Measurements from ENCODE around the gene GCNT2.

The GCNT2 gene

DNA sequence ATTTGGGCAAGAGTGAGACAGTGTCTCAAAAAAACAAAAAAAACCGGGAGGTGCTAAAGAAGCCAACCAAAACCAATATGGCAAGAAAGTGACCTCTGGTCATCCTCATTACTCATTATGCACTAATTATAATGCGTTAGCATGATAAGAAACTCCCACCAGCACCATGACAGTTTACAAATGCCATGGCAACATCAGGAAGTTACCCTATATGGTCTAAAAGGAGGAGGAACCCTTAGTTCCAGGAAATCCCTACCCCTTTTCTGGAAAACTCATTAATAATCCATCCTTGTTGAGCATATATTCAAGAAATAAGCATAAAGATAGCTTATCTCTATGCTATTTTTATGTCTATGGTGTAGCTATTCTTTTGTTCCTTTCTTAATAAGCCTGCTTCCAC, 141.6 kb downstream of the GCNT2 start:
- no peak for TF ChIP-seq FOXP2 (optimal IDR thresholded peaks at IDR 0.05; ENCODE audit: borderline replicate concordance, extremely low read depth, extremely low read length, insufficient read depth)
- TF ChIP-seq, protein P1, sequence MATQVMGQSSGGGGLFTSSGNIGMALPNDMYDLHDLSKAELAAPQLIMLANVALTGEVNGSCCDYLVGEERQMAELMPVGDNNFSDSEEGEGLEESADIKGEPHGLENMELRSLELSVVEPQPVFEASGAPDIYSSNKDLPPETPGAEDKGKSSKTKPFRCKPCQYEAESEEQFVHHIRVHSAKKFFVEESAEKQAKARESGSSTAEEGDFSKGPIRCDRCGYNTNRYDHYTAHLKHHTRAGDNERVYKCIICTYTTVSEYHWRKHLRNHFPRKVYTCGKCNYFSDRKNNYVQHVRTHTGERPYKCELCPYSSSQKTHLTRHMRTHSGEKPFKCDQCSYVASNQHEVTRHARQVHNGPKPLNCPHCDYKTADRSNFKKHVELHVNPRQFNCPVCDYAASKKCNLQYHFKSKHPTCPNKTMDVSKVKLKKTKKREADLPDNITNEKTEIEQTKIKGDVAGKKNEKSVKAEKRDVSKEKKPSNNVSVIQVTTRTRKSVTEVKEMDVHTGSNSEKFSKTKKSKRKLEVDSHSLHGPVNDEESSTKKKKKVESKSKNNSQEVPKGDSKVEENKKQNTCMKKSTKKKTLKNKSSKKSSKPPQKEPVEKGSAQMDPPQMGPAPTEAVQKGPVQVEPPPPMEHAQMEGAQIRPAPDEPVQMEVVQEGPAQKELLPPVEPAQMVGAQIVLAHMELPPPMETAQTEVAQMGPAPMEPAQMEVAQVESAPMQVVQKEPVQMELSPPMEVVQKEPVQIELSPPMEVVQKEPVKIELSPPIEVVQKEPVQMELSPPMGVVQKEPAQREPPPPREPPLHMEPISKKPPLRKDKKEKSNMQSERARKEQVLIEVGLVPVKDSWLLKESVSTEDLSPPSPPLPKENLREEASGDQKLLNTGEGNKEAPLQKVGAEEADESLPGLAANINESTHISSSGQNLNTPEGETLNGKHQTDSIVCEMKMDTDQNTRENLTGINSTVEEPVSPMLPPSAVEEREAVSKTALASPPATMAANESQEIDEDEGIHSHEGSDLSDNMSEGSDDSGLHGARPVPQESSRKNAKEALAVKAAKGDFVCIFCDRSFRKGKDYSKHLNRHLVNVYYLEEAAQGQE (IDR thresholded peaks at IDR 0.05; ENCODE audit: insufficient read depth in 1 of 2, low read depth in 2 of 2, low read length in 2 of 2) = no peak
- TF ChIP-seq POLR2AphosphoS5 (IDR thresholded peaks at IDR 0.05; ENCODE audit: low read depth, low read length) = no peak
- no peak for TF ChIP-seq TAF1 (IDR thresholded peaks at IDR 0.05; ENCODE audit: borderline replicate concordance, insufficient read depth, low read length)
- TF ChIP-seq SIN3A (IDR thresholded peaks at IDR 0.05; ENCODE audit: borderline replicate concordance, insufficient read depth, low read length) = no peak

DNA sequence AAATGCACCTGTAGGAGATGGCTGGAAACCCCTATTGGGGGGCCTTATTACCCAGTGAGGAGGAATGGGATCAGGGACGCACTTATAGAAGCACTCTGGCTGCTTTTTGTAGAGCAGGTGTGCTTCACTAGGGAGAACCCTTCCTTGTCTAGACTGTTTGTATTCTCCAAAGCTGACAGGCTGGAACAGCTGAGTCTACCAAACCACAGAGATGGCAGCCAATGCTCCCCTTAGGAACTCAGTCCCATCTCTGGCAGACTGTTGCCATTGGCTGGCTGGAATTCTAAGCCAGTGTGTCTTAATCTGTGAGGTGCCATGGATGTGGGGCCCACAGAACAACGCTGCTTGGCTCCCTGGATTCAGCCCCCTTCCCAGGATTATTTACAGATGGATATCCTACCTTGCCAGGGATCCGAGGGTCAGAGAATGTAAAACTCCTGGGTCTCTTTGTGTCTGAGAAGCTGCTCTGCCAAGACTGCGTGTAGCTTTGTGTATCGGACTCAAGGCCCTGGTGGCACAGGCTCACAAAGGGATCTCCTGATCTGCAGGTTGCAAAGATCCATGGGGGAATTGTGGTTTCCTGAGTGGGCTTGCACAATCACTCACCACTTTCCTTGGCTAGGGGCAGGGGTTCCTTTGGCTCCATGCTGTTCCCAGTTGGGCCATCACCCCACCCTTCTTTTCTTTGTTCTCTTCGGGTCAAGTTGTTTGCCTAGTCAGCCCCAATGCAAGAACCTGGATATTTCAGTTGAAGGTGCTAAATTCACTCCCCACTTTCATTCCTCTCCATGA, 147.2 kb downstream of the GCNT2 start:
- no peak for TF ChIP-seq TAF1 (IDR thresholded peaks at IDR 0.05; ENCODE audit: borderline replicate concordance, insufficient read depth, low read length)
- TF ChIP-seq, protein P1 (IDR thresholded peaks at IDR 0.05; ENCODE audit: insufficient read depth in 1 of 2, low read depth in 2 of 2, low read length in 2 of 2) = no peak
- no peak for TF ChIP-seq SIN3A (IDR thresholded peaks at IDR 0.05; ENCODE audit: borderline replicate concordance, insufficient read depth, low read length)
- TF ChIP-seq POLR2AphosphoS5 (IDR thresholded peaks at IDR 0.05; ENCODE audit: low read depth, low read length) = no peak
- TF ChIP-seq FOXP2 (optimal IDR thresholded peaks at IDR 0.05; ENCODE audit: borderline replicate concordance, extremely low read depth, extremely low read length, insufficient read depth) = no peak

DNA sequence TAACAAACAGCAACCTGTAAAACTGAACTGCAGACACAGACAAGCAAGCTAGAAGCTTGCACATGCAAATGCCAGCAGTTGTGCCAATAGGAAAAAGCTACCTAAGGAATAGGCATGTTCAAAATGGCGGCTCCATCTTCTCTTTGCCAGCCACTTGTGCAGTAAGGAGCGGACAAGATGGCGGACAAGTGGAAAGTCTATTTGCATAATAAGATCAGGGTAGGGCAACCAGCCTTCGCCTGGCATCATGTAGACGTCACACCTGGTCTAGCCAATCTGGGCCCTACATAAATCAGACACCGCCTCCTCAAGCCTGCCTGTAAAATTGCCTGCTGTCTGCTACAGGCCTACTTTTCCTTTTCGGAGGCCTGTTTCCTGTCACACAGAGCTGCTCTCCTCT, 155.3 kb downstream of the GCNT2 start:
- TF ChIP-seq FOXP2 (optimal IDR thresholded peaks at IDR 0.05; ENCODE audit: borderline replicate concordance, extremely low read depth, extremely low read length, insufficient read depth) (no peak), POLR2AphosphoS5 (IDR thresholded peaks at IDR 0.05; ENCODE audit: low read depth, low read length) (no peak), SIN3A (IDR thresholded peaks at IDR 0.05; ENCODE audit: borderline replicate concordance, insufficient read depth, low read length) (no peak), TAF1 (IDR thresholded peaks at IDR 0.05; ENCODE audit: borderline replicate concordance, insufficient read depth, low read length) (no peak)
- TF ChIP-seq, protein P1 (IDR thresholded peaks at IDR 0.05; ENCODE audit: insufficient read depth in 1 of 2, low read depth in 2 of 2, low read length in 2 of 2) = no peak

DNA sequence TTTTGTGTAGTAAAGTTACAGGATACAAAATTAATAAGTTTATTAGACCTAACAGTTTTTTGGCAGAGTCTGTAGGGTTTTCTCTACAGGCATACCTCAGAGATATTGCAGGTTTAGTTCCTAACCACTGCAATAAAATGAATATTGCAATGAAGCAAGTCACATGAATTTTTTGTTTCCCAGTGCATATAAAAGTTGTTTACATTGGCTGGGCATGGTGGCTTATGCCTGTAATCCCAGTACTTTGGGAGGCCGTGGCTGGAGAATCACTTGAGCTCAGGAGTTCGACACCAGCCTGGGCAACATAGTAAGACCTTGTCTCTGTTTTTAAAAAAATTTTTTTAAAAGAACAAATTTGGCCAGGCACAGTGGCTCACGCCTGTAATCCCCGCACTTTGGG, 157.3 kb downstream of the GCNT2 start:
- TF ChIP-seq, protein P1 (IDR thresholded peaks at IDR 0.05; ENCODE audit: insufficient read depth in 1 of 2, low read depth in 2 of 2, low read length in 2 of 2) = no peak
- TF ChIP-seq POLR2AphosphoS5 (IDR thresholded peaks at IDR 0.05; ENCODE audit: low read depth, low read length) (no peak), SIN3A (IDR thresholded peaks at IDR 0.05; ENCODE audit: borderline replicate concordance, insufficient read depth, low read length) (no peak)
